GM10847 (cell line): ENCODE measurements around the gene ARHGAP15.

Experiments
- POLR2A ChIP-seq: IDR thresholded peaks from 2 replicates; pipeline ENCODE4 v1.6.1; 2011; ENCODE audit not compliant: insufficient read length; ENCODE audit errors: extremely low read depth

The ARHGAP15 gene

DNA sequence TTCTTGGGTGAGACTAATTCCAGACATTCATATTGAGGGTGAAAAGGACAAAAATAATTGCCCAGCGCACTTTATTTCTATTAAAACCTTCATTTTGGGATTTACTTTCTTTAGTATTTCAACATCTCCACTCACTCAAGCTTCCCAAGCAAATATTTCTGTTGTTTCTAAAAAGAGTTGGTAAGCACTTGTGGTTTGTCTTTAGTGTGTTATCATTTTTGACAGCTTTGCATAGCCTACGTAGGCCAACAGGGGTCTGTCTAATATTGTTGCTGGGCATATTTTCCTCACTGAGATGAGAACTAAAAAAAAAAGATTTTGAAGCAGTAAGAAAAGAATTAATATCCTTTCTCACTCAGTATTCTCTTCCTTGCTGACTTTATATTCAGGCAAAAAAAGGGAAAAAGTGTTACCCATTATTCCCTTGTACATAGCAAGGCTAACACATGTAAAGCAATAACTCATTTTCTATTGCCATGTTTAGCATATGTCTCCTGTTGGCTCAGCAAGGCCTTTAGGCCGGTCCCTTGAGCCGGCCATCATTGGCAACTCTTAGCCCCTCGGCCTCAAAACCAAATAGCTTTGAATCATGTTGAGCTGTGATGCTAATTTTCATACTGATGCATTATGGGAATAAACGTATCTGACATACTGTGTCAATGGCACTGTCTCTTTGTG, 494.2 kb downstream of the ARHGAP15 start:
- no peak for TF ChIP-seq POLR2A

DNA sequence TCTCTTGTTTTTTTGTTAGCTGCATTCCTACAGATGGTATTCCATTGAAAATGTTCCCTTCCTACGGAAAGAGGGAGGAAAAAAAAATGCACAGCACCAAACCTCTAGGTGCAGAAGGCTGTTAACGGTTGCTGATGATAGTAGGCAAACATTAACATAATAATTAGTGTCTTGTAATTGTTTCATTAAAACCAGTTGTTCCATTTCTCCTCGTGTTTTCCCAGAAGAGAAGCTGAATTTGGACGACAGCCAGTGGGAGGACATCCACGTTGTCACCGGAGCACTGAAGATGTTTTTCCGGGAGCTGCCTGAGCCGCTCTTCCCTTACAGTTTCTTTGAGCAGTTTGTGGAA, 494.7 kb downstream of the ARHGAP15 start:
- no peak for TF ChIP-seq POLR2A

DNA sequence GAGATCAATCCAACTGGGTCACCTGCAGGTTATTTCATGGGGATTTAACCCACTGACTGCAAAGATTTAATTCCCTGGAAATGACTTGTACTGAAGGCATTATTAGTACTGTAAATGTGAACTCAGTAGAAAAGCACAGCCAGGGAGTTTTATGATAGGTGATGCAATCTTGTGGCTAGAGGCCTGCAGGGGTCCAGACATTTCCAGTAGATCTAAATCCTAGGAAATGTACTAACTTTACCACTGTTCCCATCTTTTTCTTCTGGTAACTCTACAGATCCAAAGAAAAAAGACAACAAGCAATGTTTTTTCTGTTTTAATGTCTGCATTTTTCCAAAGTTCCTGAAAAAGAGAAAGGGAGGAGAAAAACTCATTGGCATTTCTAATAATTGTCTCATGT, 500.1 kb downstream of the ARHGAP15 start:
- no peak for TF ChIP-seq POLR2A

DNA sequence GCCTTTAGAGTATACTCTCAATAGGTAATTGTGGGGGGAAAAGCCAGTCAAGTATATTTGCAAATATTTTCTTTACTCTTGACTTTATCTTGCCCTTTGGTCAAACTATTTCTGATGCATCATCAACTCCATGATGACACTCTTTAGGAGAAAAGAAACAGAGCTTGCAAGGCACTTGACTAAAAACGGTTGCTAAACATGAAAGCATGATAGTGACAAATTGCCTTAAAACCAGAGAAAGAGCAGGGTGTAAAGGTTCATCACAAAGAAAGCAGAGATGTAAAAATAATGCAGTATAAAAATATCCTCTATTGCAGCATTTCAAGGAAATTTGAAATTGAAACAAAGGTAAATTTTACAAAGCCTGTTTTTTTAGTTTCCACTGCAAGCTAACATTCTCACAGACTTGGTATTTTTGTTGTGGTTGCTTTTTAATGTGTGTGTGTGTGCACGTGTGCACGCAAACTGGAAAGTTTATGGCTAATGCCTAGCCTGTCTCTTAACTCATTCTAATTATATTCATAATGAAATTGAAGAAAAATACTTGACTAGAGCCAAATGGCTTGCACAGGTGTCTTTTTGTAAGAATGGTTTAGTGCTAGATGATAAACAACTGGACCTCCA, 503.6 kb downstream of the ARHGAP15 start:
- TF ChIP-seq POLR2A, result no peak

DNA sequence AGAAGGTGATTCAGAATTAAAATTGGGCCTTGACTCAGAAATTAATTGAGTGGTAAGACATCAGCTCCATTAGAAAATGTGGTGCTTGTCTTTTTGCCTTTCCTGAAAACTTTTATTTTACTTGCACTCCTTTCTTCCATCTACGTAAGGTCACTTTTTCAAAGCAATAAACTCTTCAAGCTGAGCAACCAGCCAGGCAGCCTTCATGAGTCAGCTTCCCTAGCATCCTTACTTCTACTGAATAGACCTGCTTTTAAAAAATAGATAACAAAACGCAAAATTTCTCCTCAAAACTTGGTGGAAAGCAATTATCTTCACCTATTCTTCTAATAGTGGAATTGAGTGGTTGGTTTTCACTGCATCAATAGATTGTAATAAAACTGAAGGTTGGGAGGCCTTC, 504.2 kb downstream of the ARHGAP15 start:
- TF ChIP-seq POLR2A, result no peak

DNA sequence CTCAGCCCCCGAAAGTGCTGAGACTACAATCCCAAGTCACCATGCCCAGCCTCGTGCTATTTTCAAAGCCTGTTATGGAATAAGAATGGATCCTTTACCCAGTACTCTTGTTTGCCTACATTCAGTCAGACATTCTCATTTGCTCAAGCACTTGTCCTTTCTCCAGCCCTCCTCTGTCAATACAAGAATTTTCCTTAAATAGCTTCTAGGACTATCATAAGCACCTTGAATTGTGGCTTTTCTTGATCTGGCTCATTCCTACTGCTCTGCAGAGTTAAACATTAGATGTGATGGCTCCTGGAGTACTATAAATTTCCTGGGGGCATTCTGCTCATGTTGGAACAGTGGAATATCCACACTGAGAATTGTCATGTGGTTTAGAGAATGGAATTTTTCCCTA, 506.1 kb downstream of the ARHGAP15 start:
- TF ChIP-seq POLR2A, result no peak

DNA sequence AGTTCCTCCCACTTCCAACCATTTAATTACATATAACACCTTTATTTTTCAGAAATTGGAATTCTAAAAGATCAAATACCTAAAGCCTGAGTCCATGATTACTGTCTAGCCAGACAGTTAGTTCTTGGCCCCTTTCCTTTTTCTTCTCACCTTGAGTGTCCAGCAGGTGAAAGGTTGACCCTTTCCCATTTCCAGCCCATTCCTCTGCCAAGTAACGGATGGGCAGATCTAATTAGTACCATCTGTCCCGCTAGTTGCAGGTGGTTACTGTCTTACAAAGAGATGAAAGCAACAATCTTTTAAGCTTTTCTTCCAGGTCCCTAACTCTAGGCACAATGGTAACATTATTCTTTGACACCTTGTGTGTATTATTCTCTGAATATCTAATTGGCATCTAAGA, 506.7 kb downstream of the ARHGAP15 start:
- no peak for TF ChIP-seq POLR2A

DNA sequence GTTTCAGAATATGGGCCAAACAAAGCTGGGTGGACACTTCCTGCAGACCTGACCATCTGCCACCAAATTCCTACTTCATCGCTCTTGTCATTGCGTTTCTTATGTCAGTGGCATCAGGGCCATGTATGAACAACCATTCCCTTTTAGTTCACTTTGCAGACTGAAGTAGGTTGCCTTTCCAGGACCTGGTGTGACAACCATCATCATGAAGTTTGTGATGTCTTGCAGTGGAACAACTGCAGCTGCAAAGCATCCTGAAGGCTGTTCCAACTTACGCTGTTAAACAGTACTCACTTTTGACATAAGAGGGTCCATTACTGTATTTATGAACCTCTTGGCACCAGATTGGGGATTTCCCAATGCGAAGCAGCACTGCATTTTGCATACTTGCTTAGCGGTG, 511.6 kb downstream of the ARHGAP15 start:
- TF ChIP-seq POLR2A, result no peak

DNA sequence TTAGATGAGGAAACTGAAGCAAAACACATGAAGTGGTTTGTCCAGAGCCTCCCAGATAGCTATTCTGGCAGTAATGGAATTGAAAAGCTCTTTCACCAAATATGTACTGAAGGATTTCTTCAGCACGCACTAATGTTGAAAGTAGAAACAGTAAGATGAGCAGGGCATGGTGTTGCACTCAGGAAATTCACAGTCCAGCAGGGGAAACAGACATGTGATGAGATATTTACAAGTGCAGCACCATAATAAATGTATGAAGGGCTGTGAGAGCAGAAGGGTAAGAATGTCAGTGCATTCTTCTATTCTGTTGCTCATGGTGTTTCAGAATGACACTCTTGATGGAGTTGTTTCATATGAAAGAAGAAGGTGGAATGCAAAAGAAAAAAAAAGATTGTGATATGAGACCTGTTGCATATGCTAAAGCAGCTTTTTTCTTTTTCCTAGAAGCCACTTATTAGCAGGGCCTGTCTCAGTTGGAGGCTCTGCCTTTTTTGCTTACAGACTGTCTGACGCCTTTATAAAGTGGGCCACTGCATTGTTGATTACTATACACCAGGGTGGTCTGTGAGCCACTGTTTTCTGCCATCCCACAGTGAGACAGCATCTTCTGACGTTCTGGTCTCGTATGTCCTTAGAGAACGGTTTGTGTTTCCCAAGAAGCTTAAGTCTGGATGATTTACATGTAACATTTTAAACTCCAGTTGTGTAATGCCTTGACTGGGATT, 516.9 kb downstream of the ARHGAP15 start:
- TF ChIP-seq POLR2A, result no peak

DNA sequence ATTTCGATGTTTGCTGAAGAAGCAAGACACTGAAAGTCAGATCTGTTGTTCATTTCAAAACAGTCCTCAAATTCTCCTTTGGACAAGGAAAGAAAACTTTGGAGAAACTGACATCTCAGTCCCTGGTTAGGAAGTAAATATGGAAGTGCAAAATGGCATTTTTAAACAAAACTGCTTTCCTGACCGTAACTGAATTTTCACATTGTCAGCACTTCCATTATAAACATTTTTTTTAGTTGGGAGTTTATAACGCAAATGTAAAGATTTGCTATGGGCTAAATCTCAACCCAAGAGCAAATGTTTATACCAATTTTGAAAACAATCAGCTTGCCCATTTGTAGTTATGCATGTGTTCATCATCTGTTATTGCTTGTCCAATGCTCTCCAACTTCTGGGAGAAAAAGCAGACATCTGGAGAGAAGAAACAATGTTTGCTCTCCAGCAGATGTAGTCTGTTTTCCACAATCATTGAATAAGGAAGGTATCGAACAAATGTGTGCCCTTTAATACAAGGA, 520.1 kb downstream of the ARHGAP15 start:
- no peak for TF ChIP-seq POLR2A

DNA sequence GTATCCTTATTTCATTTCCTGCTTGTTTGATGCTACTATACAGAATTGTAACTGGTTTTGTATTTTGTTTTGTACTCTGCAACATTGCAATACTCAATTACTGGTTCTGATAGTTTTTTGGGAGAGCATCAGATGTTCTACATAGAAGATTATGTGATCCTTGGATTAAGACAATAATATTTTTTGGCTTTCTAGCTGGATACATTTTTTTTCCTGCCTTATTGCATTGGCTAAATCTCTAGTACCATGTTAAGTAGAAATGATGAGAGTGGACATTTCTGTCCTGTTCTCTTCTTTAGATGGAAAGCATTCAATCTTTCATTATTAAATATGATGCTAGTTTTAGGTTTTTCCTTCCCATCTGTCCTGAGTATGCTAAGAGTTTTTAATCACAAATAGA, 523.5 kb downstream of the ARHGAP15 start:
- TF ChIP-seq POLR2A, result no peak

DNA sequence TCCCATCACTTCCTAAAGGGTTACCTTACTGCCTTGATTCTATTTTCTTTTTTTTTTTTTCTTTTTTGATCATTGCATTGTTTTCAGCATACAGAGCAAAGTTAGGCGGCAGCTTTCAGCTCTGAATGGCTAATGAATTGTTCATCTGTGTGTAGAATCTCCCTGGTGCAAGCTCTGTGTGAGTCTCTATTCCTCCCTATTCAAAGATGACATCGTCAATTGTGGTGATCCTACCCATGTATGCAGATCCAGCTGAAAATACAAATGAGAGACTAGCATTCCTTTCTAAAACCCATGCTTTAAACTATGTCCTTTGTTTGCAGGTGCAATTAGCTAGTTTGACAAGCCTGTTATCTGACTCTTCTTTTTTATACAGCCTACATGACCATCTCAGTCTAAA, 539.0 kb downstream of the ARHGAP15 start:
- TF ChIP-seq POLR2A, result no peak

DNA sequence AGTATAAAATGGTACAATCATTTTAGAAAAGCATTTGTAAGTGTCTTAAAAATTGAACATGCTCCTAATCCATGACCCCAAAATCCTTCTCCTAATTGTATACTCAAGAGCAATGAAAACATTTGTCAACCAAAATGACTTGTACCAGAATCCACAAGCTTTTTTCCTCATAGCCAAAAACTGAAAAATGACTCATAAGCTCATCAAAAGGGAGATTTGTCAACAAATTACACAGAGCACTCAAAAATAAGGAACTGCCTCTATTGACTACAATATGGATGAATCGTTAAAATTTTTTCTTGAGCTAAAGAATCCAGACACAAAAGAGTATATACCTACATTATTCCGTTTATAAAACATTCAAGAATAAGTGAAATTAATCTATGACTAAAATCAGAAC, 544.8 kb downstream of the ARHGAP15 start:
- no peak for TF ChIP-seq POLR2A

DNA sequence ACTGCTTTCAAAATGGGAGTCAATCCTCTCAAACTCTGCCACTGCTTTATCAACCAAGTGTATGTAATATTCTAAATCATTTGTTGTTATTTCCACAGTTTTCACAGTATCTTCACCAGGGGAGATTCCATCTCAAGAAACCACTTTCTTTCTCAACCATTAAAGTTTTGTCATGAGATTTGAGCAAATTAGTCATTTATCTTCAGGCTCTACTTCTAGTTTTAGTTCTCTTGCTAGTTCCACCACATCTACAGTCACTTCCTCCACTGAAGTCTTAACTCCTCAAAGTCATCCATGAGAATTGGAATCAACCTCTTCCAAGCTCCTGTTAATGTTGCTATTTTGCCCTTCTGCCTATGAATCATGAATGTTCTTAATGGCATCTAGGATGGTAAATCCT, 545.8 kb downstream of the ARHGAP15 start:
- no peak for TF ChIP-seq POLR2A

DNA sequence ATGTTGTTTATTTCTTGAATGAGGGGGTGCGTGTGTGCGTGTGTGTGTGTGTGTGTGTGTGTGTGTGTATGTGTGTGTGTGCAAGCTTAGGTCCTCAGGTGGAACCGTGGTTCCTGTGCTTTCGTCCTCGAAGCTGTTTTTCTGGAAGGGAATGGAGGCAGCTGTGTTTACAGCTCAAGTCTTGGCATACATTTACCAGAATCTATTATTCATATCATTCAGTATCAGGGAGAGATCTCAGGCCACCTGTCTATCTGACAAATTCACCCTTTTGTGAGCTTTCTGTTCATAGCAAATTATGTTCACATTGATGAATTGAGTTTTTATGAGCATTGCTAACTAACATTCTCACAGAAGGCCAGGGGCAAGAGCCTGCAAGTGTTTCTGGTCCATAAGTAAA, 550.4 kb downstream of the ARHGAP15 start:
- TF ChIP-seq POLR2A, result no peak

DNA sequence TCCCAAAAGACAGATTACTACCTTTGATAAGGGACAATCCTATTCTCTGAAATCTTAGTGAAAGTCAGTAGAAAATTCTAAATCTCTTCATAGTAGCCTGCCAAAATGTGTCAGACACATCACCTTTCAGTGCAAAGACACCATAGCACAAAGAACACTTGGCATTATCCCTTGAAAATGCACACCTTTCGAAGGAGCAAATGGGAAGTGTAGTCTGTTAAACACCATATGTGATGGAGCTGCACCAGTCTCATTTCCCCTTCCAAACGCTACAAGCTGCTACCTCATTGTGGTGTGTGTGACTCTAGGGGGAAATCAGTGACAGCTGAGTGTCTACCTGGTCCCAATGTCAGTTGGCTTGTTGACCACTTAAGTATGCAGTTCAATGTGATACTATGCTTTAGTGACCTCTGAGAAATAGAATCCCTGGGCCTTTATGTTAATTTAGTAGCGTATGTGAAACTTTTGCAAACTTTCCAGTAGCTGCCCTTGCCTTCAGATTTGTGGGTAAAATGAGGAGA, 551.7 kb downstream of the ARHGAP15 start:
- no peak for TF ChIP-seq POLR2A

DNA sequence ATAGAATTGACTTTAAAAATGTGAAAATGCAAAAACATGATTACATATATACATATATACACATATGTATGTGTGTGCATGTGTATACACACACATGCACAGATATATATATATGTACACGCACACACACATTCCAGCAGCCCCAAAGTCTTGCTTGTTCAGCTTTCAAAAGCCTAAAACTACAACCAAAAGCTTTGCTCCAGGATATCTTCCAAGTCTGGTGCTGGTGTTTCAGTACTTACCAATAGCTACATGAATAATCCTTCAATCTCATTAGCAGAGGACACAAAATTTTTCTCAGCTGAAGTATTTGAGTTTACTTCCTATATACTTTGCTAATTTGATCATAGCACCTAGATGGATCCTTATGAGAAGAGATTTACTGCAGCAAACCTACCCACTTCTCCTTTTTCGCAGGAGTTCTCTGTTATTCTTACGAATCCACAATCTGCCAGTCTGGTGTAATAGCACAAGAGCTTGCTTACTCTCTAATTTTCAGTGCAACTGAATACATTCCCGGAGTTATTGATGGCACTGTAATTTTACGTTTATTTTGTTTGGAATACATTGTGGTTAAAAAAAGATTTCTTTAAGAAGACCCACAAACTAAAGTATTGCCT, 553.3 kb downstream of the ARHGAP15 start:
- no peak for TF ChIP-seq POLR2A
